GM12878 (cell line): Measurements from ENCODE around the gene COL27A1. TPM values are rescaled to one million over a fixed set of nuclear protein-coding genes. Genes with fewer than 3 reads are reported as not detected.

Source experiments
- ATAC-seq: fragments of 200-7000 bp; cut with Tn5 transposase; 3 replicates; pipeline ENCODE4 v1.9.1; 2020; ENCODE audit warnings: mild to moderate bottlenecking, moderate library complexity
- BruUV-seq: library from RNA; stranded (reverse); fragments of 400-500 nt; replicated peaks from 2 replicates; lab custom pipeline; 2021; lab: Mats Ljungman, UMichigan
- CTCF ChIA-PET: fragments of 300-600 bp; sonication (Branson Sonifier 250); formaldehyde crosslinking; extraction: SDS; loops from one replicate; lab custom pipeline; 2021; ENCODE audit warnings: inconsistent platforms; lab: Yijun Ruan, JAX
- POLR2A ChIA-PET: fragments of 350-600 bp; formaldehyde crosslinking; extraction: SDS; loops from one replicate; lab custom pipeline; 2021; ENCODE audit warnings: inconsistent platforms; lab: Charles Lee
- RAD21 ChIA-PET: fragments of 300-600 bp; sonication (Branson Sonifier 250); formaldehyde crosslinking; loops from one replicate; lab custom pipeline; 2023; ENCODE audit warnings: antibody characterized with exemption; ENCODE audit not compliant: unreplicated experiment; lab: Charles Lee
- SMC1A ChIA-PET: fragments of 300-600 bp; sonication (Branson Sonifier 250); formaldehyde crosslinking; loops from one replicate; lab custom pipeline; 2023; ENCODE audit not compliant: unreplicated experiment, uncharacterized antibody; lab: Charles Lee
- DNase-seq: peaks from one replicate; pipeline ENCODE4 v3.0.0-alpha.2; 2011; ENCODE audit warnings: low read depth, low spot score
- FAIRE-seq: peaks from 3 replicates; lab custom pipeline; 2011; peaks lifted over from hg19 to GRCh38; lab: Jason Lieb, UNC
- H2AFZ ChIP-seq: 2 replicates; pipeline ENCODE4 v1.6.0; 2011; ENCODE audit warnings: low read depth, low read length, control low read depth; ENCODE audit not compliant: control insufficient read depth
- H3K27ac ChIP-seq: 2 replicates; pipeline ENCODE4 v1.5.1; 2011; ENCODE audit warnings: control low read depth; ENCODE audit not compliant: control insufficient read depth, insufficient read depth
- H3K27me3 ChIP-seq, 2 experiments: replicated peaks in 1 of 2; 2 replicates each; pipeline versions ENCODE4 v1.6.0 to v1.6.1; 2011; ENCODE audit warnings: low read length in 1 of 2; ENCODE audit not compliant: control insufficient read depth in 2 of 2, insufficient read depth in 2 of 2
- H3K36me3 ChIP-seq, 2 experiments: 2 replicates each; pipeline ENCODE4 v1.5.1; 2011; ENCODE audit warnings: low read length in 1 of 2; ENCODE audit not compliant: control insufficient read depth in 2 of 2, insufficient read depth in 2 of 2
- H3K4me1 ChIP-seq: 2 replicates; pipeline ENCODE4 v1.6.1; 2011; ENCODE audit warnings: mild to moderate bottlenecking, low read length, moderate library complexity, mixed read lengths; ENCODE audit not compliant: control insufficient read depth, insufficient read depth
- H3K4me2 ChIP-seq: 2 replicates; pipeline ENCODE4 v1.6.0; 2011; ENCODE audit warnings: control low read depth; ENCODE audit not compliant: control insufficient read depth, insufficient read depth
- H3K4me3 ChIP-seq: fragments of 200-600 bp; sonication (generic); 2 replicates; pipeline ENCODE4 v1.5.1; 2016
- H3K79me2 ChIP-seq: 2 replicates; pipeline ENCODE4 v1.6.0; 2011; ENCODE audit warnings: low read length; ENCODE audit not compliant: control insufficient read depth, insufficient read depth
- H3K9ac ChIP-seq: 2 replicates; pipeline ENCODE4 v1.8.0; 2011; ENCODE audit warnings: low read length, control low read depth, mixed read lengths; ENCODE audit not compliant: control insufficient read depth, insufficient read depth
- H3K9me3 ChIP-seq: replicated peaks from 3 replicates; pipeline ENCODE4 v1.5.1; 2011; ENCODE audit warnings: mild to moderate bottlenecking, low read length; ENCODE audit not compliant: control insufficient read depth, insufficient read depth
- H4K20me1 ChIP-seq: 2 replicates; pipeline ENCODE4 v1.6.0; 2011; ENCODE audit not compliant: control insufficient read depth, insufficient read depth
- BHLHE40 ChIP-seq, 2 experiments: fragments of 450-650 bp in 1 of 2; IDR thresholded peaks; 2 replicates each; pipeline ENCODE4 v1.6.1; 2011 to 2017; ENCODE audit warnings: low read depth in 2 of 2, borderline replicate concordance in 1 of 2, improper control_type of control experiment in 1 of 2, low read length in 1 of 2, mild to moderate bottlenecking in 1 of 2
- EED ChIP-seq: sonication (generic); IDR thresholded peaks from 2 replicates; pipeline ENCODE4 v1.6.1; 2016; ENCODE audit warnings: antibody characterized with exemption, low read depth
- KDM1A ChIP-seq: fragments of 200-600 bp; sonication (generic); IDR thresholded peaks from 2 replicates; pipeline ENCODE4 v1.6.1; 2016; ENCODE audit warnings: borderline replicate concordance
- MEF2B ChIP-seq: fragments of 450-650 bp; IDR thresholded peaks from 2 replicates; pipeline ENCODE4 v1.6.1; 2018; ENCODE audit warnings: mild to moderate bottlenecking, moderate library complexity; ENCODE audit not compliant: partially characterized antibody, poor library complexity, severe bottlenecking
- NR2F1 ChIP-seq: fragments of 450-650 bp; conservative IDR thresholded peaks from 2 replicates; pipeline ENCODE4 v1.6.1; 2017; ENCODE audit warnings: mild to moderate bottlenecking
- RUNX3 ChIP-seq: IDR thresholded peaks from 2 replicates; pipeline ENCODE4 v1.6.1; 2012; ENCODE audit warnings: low read length, inconsistent platforms
- WGBS: methylation state at CpG from one replicate; pipeline ENCODE4 v1.1.6; 2016; ENCODE audit warnings: low lambda C conversion rate; ENCODE audit not compliant: insufficient replicate concordance, insufficient coverage; ENCODE audit errors: missing lambda C conversion rate; 5-methylcytosine and 5-hydroxymethylcytosine counted together
- in situ Hi-C: fragments of 300-500 bp; cut with MboI; formaldehyde crosslinking; loops from 9 replicates; pipeline ENCODE4 v1.14.3; 2018; ENCODE audit warnings: mixed read lengths
- intact Hi-C: fragments of 100-400 bp; cut with micrococcal nuclease; formaldehyde crosslinking; loops from one replicate; pipeline ENCODE4 v1.14.2; 2022; ENCODE audit not compliant: unreplicated experiment
- polyA plus RNA-seq, 11 experiments: library from polyadenylated mRNA; depleted of rRNA in 4 of 11; unstranded in 6 of 11; stranded (reverse) in 5 of 11; fragments of >200 nt; fragmentation: Nextera tagmentation in 4 of 11; fragmentation: Illumina TruSeq in 1 of 11; extraction: Ambion mirVana in 4 of 11; extraction: Trizol in 1 of 11; gene quantifications; 1 replicate in 1 of 11; 2 replicates in 10 of 11; pipeline versions ENCODE4 v1.2.1 to v1.2.3, GENCODE V29; 2011 to 2016; ENCODE audit warnings: inconsistent platforms in 2 of 11, missing spikeins in 2 of 11, low read depth in 1 of 11
- total RNA-seq, 4 experiments: library from RNA; depleted of rRNA in 3 of 4; stranded (reverse); fragments of >200 nt in 3 of 4; fragmentation: Illumina TruSeq in 1 of 4; extraction: Trizol in 1 of 4; gene quantifications; 2 replicates each; pipeline versions ENCODE4 v1.2.1 to v1.2.3, GENCODE V29; 2013 to 2021
- TF ChIP-seq, protein P1 (sequence below): fragments of 450-650 bp; IDR thresholded peaks from 2 replicates; pipeline ENCODE4 v1.6.1; 2016; ENCODE audit warnings: mild to moderate bottlenecking

COL27A1 gene
- total and polyA plus RNA-seq, 10 of the 15 experiments (the other 5 are each of a cell fraction or from before 2014, with no cell fraction given): 0.10 TPM; not detected in 9

- H3K27ac ChIP-seq: no peak overlapping the region
- H3K79me2 ChIP-seq: peaks cover 1% of the 10 kb centered on the region; the same call in 1 of the 2 replicates
- SMC1A ChIA-PET: no interaction called here
- DNase-seq: no peak
- no peak overlapping the region for H3K9ac ChIP-seq
- in situ Hi-C loops (no loop called here), intact Hi-C loops (no loop called here)
- no peak overlapping the region for H3K4me2 ChIP-seq
- WGBS: 100% methylated on average over 7 of the region's 7 CpGs
- no peak for ATAC-seq
- no TSS peak for BruUV-seq
- H3K9me3 ChIP-seq: no peaks in the 10 kb centered on the region
- peaks cover 8% of the 10 kb centered on the region for H3K4me1 ChIP-seq
- H3K36me3 ChIP-seq: peaks cover 62 to 78% of the 10 kb centered on the region in 2 experiments
- no peak for FAIRE-seq
- peaks cover 2% of the 10 kb centered on the region; the same call in 1 of the 2 replicates for H4K20me1 ChIP-seq
- H2AFZ ChIP-seq: no peak overlapping the region
- no peak overlapping the region for H3K4me3 ChIP-seq
- no peaks in the 10 kb centered on the region for H3K27me3 ChIP-seq
- POLR2A ChIA-PET: no interaction called here
- RAD21 ChIA-PET: no interaction called here
- TF ChIP-seq EED: no peak
- TF ChIP-seq KDM1A: no peak
- TF ChIP-seq, protein P1, sequence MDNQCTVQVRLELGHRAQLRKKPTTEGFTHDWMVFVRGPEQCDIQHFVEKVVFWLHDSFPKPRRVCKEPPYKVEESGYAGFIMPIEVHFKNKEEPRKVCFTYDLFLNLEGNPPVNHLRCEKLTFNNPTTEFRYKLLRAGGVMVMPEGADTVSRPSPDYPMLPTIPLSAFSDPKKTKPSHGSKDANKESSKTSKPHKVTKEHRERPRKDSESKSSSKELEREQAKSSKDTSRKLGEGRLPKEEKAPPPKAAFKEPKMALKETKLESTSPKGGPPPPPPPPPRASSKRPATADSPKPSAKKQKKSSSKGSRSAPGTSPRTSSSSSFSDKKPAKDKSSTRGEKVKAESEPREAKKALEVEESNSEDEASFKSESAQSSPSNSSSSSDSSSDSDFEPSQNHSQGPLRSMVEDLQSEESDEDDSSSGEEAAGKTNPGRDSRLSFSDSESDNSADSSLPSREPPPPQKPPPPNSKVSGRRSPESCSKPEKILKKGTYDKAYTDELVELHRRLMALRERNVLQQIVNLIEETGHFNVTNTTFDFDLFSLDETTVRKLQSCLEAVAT: no peak
- no peak for TF ChIP-seq NR2F1
- no peak for TF ChIP-seq BHLHE40 (IDR thresholded peaks at IDR 0.05; ENCODE audit: borderline replicate concordance in 1 of 2, low read depth in 2 of 2, low read length in 1 of 2)
- no peak for TF ChIP-seq MEF2B
- TF ChIP-seq RUNX3: no peak
- CTCF ChIA-PET: no interaction called here
Observed at GRCh38 chr9:114359801-114360200, 204.5 kb downstream of the COL27A1 start.
